ENCODE results near the gene TIMM10. TPM values are rescaled to one million over a fixed set of nuclear protein-coding genes. Genes with fewer than 3 reads are reported as not detected.

The TIMM10 gene
- total and polyA plus RNA-seq, 11 donors = 36.6 to 135 (median 46.4) TPM

DNA sequence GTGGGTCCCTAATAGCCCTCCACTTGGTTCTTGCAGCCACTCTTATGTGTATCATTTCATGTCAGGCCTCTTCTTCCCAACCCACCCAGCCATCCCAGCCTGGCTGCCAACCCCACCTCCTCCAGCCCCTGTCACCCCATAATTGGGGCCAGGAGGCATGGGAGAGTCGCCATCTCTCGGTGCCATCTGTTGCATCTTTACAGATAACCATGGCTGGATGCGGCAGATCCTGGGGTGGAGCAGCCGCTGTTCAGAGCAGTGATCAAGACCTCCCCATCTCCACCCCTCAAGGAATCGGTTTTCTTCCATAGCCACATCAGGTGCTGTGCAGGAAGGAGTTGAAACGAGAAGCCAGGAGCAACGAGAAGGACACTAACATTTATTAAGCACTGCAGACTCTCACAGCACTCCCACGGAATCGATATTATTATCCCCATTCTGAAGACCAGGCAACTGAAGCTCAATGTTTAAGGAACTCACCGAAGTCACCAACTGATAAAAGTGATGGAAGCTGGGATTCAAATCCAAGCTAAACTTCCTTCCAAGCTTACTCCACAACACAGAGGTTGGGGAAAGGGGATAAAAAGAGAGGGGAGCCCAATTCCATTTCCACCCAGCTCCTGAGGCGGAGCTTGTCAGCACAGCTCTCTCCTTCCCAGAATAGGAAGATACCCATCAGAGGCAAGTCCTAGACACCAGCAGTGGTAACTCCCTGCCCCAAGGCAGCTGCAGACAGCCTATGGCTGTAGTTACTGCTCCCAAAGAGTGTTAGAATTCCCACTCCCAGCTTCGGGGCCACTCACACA is 17.7 kb downstream of the TIMM10 start:
- intact Hi-C loops (cut with DNase I) = loop anchor here in 1 of 10 donors (10.0 kb wide), 1 partner anchor 168 kb away; no protein-coding TSS in a partner anchor
- Histone ChIP-seq H3K4me3 (no peak overlapping the region), H3K27ac (peak overlapping the region in 1 of 12 donors; percentile 8), H3K27me3 (no peaks in the 10 kb centered on the region), H3K4me1 (peaks cover 0 to 25% (median 12%) of the 10 kb centered on the region in 12 donors), H3K36me3 (no peaks in the 10 kb centered on the region), H3K9me3 (no peaks in the 10 kb centered on the region)
- ATAC-seq = no peak
- no peak for DNase-seq
- TF ChIP-seq, protein P1, sequence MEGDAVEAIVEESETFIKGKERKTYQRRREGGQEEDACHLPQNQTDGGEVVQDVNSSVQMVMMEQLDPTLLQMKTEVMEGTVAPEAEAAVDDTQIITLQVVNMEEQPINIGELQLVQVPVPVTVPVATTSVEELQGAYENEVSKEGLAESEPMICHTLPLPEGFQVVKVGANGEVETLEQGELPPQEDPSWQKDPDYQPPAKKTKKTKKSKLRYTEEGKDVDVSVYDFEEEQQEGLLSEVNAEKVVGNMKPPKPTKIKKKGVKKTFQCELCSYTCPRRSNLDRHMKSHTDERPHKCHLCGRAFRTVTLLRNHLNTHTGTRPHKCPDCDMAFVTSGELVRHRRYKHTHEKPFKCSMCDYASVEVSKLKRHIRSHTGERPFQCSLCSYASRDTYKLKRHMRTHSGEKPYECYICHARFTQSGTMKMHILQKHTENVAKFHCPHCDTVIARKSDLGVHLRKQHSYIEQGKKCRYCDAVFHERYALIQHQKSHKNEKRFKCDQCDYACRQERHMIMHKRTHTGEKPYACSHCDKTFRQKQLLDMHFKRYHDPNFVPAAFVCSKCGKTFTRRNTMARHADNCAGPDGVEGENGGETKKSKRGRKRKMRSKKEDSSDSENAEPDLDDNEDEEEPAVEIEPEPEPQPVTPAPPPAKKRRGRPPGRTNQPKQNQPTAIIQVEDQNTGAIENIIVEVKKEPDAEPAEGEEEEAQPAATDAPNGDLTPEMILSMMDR (IDR thresholded peaks at IDR 0.05) = no peak
- TF ChIP-seq POLR2A (IDR thresholded peaks at IDR 0.05) = no peak
- 83 to 86% (median 85%) methylated on average over 12 of the region's 12 CpGs for WGBS, 4 donors

DNA sequence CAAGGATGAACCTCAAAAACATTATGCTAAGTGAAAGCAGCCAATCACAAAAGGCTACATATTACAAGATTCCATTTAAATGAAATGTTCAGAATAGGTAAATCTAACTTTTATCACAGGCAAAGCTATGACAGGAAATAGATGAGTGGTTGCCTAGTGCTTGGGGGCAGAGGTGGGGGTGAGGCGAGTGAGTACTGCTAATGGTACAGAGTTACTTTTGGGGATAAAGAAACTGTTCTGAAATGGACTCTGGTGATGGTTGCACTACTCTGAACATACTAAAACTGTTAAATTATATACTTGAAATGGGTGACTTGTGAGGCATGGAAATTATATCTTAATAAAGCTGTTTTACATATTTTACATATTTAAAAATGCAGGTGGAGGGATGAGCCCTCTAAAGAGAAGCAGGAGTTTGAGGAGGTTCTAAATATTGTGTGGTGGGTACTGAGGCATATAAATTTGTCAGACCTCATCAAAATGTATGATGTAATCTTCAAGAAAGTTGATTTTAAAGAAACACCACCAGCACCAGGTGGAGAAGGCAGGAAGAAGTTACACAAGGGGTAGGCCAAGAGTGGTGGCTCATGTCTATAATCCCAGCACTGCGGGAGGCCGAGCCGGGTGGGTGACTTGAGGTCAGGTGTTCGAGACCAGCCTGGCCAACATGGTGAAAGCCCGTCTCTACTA is 18.7 kb downstream of the TIMM10 start:
- Histone ChIP-seq H3K4me3 (no peak overlapping the region), H3K36me3 (peaks cover 0 to 8% (median 0%) of the 10 kb centered on the region in 9 donors), H3K9me3 (no peaks in the 10 kb centered on the region), H3K27ac (no peak overlapping the region), H3K27me3 (no peaks in the 10 kb centered on the region), H3K4me1 (peaks cover 0 to 25% (median 12%) of the 10 kb centered on the region in 12 donors)
- DNase-seq (no peak), ATAC-seq (no peak)
- no peak for TF ChIP-seq POLR2A (IDR thresholded peaks at IDR 0.05)
- TF ChIP-seq, protein P1 (IDR thresholded peaks at IDR 0.05) = no peak
- WGBS, 4 donors = 92 to 94% (median 92%) methylated on average over 6 of the region's 6 CpGs
- intact Hi-C loops (cut with DNase I) = loop anchor here in 1 of 10 donors (10.0 kb wide), 1 partner anchor 167 kb away; no protein-coding TSS in a partner anchor

DNA sequence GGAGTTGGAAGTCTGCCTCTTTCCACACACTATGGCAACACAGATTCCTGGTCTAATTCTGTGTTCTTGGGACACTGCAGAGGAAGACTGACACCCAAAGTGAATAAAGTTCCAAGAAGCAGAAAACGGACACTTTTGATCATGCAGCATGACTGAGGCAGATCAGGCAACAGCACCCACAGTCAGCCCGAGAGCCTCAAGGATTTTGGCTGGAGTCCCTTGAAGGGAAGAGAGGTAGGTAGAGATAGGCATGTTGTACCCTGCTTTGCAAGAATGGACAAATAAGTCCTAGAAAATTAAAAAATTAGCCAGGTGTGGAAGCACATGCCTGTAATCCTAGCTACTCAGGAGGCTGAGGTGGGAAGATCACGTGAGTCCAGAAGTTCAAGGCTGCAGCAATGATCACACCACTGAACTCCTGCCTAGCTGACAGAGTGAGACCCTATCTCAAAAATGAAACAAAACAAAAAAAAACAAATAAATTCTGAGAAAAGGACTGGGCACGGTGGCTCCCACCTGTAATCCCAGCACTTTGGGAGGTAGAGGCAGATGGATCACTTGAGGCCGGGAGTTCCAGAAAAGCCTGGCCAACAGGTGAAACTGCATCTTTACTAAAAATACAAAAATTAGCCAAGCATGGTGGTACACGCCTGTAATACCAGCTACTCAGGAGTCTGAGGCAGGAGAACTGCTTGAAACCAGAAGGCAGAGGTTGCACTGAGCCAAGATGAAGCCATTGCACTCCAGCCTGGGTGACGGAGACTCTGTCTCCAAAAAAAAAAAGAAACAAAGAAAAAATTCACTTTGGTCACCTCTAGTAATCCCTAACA is 22.0 kb downstream of the TIMM10 start:
- ATAC-seq (no peak), DNase-seq (no peak)
- intact Hi-C loops (cut with DNase I) = no loop called here
- no peak overlapping the region for H3K4me3 ChIP-seq
- H3K9me3 ChIP-seq = no peaks in the 10 kb centered on the region
- peaks cover 0 to 21% (median 0%) of the 10 kb centered on the region in 9 donors for H3K36me3 ChIP-seq
- 90 to 95% (median 94%) methylated on average over 7 of the region's 7 CpGs for WGBS, 4 donors
- H3K27ac ChIP-seq = no peak overlapping the region
- no peaks in the 10 kb centered on the region for H3K27me3 ChIP-seq
- TF ChIP-seq, protein P1 (IDR thresholded peaks at IDR 0.05) = no peak
- TF ChIP-seq POLR2A (IDR thresholded peaks at IDR 0.05) = no peak
- H3K4me1 ChIP-seq = peaks cover 0 to 5% (median 0%) of the 10 kb centered on the region in 12 donors
